HG03095 (cell line): ENCODE results near the gene ZNF217.
"Not testable (repeated sequence)": the region's sequence is repeated elsewhere in the genome, so short reads cannot be mapped to it uniquely, and the experiment has no call there.

Source experiments
- ATAC-seq: cut with Tn5 transposase; IDR thresholded peaks from one replicate; pipeline ENCODE4 v1.9.1; 2021; ENCODE audit warnings: moderate library complexity; ENCODE audit not compliant: unreplicated experiment

ZNF217 gene

DNA sequence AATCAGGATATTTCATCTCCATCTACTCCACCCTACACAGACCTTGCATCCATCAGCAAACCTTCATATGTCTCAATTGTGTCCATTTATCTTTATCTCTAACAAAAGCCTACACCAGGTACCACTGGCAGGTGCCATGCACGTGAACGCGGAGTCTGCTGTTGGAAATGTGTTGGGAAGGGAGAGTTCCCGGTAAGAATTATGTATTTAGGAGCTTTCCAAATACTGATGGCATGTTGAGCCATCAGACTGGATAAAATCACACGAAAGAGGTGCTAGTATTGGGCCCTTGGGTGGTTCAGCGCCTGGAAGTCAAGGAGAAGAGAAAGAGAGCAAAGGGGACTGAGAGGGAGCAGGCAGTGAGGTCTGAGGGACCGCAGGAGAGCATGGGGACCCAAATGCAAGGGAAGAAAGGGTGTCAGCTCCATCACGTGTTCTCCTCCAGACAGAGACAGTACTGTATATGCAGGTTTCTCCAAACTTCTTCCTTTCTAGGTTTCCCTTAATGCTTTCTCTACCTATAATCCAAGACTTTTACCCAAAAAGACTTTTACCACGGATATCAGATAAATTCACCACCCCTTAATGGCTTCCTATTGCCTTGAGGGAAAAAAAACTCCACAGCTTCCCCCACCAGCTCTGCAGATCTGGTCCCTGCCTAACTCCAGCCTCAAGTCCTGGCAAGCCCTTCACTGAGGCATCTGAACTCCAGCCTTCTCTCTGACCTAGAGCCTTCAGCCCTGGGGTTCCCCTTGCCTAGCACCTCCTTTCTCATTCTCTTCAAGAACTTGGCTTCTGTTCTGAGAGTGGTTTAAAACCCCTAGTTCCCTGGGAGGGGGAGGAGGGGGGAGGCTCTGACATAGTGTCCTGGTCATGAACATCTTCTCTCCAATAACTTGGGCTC lies 4.8 kb upstream of the ZNF217 start:
- no peak for ATAC-seq

DNA sequence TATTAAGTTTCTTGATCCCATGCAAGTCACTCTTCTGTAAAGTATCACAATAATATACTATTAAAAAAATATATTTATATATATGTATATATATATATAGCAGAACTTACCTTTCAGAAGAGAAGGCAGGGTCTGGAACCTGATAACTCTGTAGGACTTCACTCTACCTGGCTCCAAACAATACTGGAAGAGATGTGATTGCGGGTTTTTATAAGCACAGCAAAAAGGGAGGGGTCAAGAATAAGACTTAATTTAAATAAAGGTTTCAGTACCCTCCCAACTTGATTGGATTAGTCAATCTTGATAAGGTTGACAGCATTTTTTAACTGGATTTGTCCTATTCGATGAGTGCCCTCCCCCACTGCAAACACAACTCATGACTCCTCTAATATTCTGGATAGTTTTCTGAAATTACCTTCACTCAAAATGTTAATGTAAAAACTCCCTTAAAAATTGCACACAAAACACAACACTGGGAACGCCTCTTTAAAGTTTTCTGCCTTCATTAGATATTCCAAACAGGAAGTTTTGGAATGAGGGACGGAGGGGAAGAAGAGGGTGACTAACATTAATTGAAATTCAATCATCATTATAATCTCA lies 4.0 kb upstream of the ZNF217 start:
- no peak for ATAC-seq

DNA sequence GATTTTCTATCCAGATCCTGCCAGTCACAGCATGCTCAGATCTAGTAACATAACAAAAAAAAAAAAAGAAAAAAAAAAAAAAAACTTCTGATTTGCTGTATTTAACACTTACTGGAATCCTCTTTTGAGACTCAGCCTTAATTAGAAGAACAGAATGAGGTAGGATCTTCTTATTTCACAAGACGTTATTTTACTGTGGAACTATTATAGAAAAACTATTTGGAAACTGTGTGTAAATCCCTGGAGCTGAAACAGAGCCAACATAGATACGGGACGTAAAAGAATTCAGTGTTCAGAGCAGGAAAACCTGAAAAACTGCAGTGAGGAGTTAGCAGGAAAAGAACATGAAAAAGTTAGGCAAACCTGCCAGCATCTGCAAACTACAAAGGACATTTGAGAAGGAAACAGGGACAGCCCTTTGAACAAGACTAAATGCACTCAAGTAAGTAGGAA lies 3.4 kb upstream of the ZNF217 start:
- ATAC-seq, result no peak

DNA sequence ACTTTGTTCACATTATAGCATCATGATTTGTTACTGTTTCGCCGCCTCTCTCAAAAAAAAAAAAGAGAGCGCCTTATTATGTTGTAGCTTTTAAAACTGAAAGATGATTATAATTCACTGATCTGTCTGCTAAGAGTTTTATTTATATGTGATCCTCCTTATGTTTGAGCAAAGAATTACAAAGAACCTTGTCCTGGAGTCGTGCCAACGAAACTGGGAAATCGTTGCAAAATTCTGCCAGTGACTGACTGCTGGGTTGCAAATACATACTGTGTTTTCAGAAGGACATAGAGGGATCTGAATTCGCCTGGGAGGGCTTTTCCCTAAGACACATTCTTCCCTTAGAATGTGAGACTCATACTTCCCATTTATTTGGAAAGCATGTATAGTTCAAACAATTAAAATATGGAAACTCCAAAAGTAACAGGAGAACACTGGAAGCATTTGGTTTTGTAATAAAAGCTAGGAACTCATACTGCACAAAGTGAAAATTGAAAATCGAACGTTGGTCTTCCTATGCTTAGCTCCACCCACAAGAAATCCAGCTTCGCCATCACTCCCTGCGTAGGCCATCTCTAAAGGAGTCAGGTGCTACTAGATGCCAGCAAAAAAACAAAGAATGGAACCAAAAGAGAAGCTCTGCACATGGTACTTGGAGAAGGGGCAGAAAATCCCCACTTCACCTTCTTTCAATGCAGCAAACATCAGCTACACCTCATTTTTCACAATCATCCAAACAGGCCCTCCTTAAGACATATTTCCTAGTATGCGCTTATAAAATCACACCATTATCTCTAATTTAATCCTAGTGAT lies 2.8 kb upstream of the ZNF217 start:
- not testable (repeated sequence) for ATAC-seq

DNA sequence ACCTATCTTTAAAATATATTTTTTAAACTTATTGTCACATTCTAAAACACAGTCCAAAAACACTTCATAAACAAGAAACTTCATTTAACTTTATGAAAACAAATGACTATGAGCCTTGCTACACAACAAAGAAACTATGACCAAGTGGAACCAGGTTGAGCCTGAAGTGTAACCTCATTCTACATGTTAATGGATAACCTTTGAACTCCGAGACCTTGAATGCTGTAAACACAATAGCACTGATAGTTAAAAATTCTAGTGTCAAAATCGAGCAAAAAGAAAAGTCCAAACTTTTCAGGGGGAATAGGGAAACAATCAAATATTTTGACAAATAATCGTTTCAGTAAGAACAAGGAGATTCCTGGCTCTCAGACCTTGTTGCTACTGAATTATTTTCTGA lies 2.1 kb upstream of the ZNF217 start:
- not testable (repeated sequence) for ATAC-seq

DNA sequence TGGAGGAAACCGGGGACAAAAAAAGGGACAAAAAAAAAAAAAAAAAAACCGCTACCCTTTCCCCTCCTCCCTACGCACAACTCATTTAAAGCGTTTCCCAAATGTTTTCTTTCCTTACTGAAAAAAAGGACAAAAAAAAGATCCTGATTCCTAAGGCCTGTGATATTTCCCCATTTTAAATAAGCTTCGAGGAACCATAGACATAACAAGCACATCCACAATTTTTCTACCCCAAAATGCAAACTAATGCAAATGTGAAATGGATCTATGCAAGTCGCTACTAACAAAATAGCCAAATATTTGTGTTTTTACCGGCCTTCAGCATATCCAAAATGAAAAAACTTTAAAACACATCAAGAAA lies 1.4 kb upstream of the ZNF217 start:
- ATAC-seq, result no peak

DNA sequence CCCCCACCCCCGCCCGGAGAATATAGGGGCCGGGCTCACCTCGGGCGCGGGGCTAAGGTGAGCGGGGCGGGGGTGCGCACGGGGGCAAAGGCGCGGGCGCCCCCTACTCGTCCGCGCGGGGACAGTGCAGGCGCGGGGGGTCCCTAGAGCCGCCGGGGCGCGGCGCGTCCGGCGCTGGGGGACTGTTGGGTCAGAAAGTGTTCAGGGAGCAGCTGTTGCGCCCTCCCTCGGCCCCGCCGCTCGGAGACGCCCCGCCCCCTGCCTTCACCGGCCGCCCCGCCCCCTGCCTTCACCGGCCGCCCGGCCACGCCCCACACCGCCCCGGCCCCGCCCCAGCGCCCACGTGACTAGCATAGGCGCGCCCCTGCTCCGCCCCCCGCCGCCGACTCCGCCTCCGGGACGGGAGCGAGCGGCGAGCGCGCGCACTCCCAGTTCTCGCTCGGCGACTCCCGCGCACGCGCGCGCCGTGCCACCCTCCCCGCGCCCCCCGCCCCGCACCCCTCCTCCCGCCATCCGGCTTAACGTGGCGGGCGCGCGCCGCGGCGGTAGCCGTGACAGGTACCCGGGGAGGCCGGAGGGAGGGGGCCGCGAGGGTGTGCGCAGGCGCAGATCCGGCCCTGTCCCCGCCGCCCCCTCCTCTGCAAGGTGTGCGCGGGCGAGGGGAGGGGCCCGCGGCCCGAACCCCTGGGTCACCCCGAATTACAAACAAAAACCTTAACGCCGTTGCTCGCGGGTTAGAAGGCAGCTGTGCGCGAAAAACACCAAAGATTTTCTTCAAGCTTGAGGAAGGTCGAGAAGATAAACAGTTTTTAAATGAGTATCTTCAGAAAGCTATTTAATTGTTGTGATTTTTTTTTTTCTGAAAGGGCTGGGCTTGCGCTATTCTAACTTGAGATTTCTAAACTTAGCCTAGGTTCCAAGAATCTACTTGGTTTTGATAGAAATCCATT lies 704 bp upstream of the ZNF217 start:
- ATAC-seq, result peak; percentile 65

DNA sequence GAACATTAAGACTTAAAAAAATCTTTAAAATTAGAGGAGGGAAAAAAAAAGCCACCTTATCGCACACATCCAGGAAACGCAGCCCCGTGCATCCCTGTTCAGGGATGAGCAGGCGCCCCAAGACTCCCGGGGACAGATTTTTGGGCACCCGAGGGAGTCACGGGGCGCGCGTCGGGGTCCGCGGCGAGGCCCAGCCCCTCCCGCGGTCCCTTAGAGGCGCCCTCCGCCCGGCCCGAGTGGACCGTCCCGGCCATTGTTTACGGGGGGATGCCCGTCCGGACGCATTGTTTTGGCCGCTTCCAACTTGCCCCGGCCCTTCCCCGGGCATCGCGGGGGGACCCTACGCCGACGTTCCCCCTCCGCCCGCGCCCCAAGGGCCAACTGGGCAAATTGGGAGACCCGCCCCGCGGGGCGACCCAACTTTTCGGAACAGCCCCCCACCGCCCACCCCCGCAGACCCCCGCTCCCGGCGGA lies 610 bp downstream of the ZNF217 start:
- no peak for ATAC-seq

DNA sequence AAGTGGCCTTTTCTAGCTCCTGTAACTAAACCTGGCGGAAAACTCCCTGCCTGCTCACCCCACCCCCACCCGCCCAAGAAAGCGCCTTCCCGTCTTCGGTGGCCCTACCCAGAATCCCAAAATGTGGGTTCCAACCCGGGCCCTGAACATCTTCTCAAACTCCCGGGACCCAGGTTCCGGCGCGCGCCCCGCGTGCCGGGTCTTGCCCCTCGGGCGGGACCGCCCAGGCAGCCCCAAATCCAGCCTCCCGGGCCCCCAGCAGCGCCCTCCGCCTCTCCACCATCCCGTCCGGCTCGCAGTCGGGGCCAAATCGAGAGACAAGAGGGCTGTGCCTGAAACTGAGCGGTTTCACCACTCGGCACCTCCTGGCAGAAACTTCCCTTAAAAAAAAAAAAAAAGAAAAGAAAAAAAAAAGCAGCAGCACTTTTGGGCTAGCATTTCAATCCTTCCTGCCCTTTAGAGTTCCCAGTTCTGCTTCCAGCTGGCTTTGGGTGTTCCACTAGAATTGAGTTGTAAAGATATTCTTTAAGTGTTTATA lies 1.1 kb downstream of the ZNF217 start:
- not testable (repeated sequence) for ATAC-seq

DNA sequence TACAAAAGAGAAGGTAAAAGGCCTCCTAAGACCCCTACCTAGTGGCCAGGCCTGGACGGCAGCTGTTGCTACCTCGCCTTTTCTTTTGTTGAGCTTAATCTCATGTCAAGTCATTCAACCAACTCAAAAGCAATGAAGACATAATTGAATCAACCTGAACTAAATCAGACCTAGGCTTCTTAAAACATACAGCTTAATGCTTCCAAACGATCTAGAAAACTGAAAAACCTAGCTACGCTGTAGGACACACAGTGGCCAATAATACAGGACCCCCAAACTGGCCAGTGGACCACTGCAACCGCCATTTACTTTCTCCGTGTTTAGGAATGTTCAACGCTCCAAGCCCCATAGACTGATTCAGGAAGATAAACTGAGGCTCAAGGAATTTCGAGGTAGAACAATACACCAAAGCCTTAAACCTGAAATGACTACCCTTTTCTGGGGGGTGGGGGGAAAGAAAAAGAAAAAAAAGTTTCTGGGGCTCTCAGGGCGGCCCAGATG lies 1.6 kb downstream of the ZNF217 start:
- ATAC-seq, result not testable (repeated sequence)

DNA sequence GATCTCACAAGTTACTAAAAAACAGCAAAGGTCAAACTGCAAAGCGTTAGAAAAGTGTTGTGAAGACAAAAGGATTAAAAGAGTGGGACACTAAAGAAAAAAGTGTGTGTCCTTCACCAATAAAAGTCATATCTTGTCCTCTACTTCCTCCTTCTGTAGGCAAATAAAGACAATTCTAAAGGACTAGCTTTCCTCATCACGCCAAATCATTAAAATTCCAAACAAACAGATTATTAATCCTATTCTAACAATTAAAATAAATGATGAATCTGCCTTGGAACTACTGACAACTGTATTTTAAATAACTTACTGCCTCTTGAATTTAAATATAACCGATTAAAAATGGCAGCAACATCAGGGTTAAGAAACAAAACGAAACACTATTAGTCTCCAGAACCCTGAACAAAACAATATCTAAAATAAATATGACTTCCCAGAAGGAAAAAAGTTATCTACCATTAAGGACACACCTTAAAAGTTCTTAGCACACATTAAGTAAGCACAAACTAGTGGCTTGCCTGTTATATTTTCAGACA lies 2.4 kb downstream of the ZNF217 start:
- not testable (repeated sequence) for ATAC-seq

DNA sequence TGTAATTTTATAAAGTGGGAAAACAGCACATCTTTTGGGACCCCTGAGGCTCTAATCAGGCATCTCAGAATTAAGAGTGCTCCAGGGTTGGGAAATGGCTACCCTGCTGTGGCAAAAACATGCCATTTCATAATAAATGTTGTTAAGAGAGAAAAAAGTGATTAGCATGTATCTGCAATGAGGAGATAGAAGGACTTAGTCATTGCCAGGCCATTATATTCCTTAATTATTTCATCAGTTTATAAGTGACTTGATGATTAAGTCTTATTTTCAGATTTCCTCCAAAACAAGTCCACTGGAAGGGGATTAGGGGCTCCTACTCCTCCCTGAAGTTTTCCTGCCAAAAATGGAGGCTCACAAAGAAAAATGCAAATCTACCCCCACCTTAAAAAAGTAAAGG lies 3.0 kb downstream of the ZNF217 start:
- ATAC-seq, result not testable (repeated sequence)

DNA sequence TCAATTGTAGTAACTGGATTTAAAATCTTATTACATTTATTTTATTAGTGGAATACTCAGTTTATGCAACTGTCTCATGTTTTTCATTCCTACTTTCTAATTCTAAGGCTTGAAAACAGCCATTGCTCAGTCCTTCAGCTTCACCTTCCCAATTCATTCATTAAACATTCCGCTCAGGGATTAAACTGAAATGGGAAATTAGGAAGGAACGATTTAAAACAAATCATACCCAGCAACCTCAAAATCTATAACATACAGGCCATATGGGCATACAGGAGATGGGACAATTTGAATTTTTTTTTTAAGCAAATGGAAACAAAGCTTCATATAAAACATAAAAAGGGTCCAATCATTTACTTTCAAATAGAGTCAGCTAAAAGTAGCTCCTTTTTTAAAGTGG lies 3.5 kb downstream of the ZNF217 start:
- ATAC-seq, result not testable (repeated sequence)

DNA sequence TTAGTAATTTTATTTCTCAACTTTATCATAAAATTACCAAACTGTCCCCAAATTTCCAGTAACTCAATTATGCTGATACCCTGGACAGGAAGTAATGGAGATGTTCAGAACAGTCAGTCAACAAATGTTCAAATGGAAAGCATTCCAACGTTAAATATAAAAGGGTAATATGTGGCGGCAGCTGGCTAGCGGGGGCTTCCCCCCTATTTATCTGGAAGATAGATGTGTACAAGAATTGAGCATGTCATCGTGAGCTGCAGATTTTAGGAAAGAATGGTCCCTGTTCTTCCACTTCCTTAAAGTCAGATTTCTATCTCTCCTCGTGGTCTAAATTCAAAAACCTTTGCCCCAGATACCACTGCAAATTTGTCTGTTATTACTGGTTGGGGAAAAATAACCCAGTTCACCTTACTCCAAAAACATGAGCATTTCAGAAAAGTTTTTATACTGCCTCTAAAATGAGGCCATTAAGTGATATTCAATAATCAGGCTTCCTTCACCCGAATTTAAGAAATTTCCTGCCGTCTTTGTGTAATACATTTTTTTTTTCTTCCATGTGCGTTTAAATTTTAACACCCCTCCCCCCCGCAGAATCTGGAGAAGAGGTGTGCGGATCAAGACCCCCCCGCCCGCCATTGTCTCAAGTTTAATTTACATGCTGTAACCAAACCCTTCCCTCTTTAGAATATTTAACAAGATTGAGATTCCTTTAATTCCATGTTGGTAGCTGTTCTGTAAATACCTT lies 4.1 kb downstream of the ZNF217 start:
- ATAC-seq, result not testable (repeated sequence)

DNA sequence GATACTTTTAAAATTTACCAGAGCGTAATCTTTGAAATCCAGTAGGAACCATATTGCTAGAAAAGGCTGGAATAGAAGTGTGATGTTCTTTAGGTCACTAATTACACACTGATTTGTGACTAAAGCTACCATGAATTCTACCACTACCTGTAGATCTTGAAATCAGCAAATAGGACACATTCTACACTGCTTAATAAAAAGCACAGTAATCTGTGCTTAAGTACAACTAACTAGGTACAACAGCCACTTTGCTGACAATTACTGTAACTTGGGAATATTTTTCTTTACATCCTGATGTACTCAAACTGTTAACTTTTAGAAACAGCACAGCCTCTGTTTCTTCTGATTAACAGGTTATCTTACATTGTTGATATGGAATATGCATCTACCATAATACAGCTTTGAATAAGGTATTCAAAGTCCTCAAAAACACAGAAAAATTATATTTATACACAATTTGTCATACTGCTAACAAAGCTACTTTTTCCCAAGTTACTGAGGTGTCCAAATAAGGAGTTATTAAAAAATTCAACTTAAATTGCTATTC lies 6.4 kb downstream of the ZNF217 start:
- not testable (repeated sequence) for ATAC-seq

DNA sequence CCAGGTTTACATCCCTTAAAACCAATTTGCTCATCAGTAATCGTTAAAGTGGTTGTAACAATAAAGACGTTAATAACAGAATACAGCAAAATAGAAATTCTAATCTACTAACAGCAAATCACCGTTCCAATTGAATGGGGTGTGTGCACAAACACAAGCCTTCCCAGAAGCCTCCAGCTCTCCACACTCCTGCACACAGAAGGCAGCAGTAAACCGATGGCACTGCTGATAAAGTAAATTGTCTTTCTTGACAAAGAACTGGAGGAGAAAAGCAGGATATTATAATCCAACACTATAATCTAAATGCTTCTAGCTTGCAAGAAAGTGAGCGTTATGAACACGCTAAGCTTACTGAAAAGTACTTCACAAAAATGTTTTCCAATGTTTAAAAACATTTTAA lies 7.0 kb downstream of the ZNF217 start:
- no peak for ATAC-seq

DNA sequence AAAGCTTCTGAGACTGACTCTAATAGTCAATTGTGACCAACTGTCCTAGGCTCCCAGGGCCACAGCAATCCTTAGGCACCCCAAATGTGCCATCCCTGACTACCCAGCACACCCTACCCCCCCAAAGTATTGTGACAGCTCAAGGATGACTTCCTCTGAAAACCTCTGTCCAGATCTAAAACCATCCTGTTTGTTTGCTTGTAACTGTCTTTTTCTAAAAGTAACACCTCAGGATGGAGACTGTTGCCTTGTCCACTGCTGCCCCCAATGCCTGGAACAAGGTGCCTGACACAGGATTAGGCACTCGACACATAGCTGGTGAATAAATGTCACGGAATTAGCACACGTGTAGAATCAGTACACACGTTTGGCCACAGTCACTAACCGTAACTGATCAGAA lies 7.7 kb downstream of the ZNF217 start:
- ATAC-seq, result not testable (repeated sequence)

DNA sequence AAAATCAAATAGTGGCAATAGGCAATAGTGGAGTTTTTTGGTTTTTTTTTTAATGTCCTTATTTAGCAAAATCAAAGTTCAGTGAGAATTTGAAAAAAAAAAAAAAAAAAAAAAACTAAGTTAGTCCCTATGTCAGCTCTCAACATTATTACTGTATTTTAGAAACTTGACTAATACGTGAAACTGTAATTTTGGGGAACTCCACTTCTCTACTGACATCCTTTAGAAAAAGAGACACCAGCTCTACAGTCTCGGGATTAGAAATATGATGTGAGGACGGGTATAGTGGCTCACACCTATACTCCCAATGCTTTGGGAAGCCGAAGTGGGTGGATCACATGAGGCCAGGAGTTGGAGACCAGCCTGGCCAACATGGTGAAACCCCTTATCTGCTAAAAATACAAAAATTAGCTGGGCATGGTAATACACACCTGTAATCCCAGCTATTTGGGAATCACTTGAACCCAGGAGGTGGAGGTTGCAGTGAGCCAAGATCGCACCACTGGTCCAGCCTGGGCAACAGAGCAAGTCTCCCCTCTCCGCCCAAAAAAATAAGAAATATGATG lies 8.6 kb downstream of the ZNF217 start:
- not testable (repeated sequence) for ATAC-seq
